ENCODE results near the gene TC2N. TPM values are rescaled to one million over a fixed set of nuclear protein-coding genes. Genes with fewer than 3 reads are reported as not detected.

Gene TC2N
- total and polyA plus RNA-seq, 2 experiments from 2014 or later: 22.0 to 77.2 TPM

- no peaks in the 10 kb centered on the region for H3K9me3 ChIP-seq (ENCODE audit: low read depth)
- no peaks in the 10 kb centered on the region for H3K36me3 ChIP-seq (replicated peaks; ENCODE audit: insufficient read depth, low read depth)
- no peaks in the 10 kb centered on the region for H3K9me2 ChIP-seq (replicated peaks; ENCODE audit: insufficient read depth)
- no peaks in the 10 kb centered on the region for H3K79me2 ChIP-seq
- no peak overlapping the region for H3K4me2 ChIP-seq
- no peak overlapping the region for H3K4me3 ChIP-seq
- no peaks in the 10 kb centered on the region for H3K27me3 ChIP-seq
- DNase-seq (ENCODE audit: low spot score): peak; percentile 28
- TF ChIP-seq, protein P1, sequence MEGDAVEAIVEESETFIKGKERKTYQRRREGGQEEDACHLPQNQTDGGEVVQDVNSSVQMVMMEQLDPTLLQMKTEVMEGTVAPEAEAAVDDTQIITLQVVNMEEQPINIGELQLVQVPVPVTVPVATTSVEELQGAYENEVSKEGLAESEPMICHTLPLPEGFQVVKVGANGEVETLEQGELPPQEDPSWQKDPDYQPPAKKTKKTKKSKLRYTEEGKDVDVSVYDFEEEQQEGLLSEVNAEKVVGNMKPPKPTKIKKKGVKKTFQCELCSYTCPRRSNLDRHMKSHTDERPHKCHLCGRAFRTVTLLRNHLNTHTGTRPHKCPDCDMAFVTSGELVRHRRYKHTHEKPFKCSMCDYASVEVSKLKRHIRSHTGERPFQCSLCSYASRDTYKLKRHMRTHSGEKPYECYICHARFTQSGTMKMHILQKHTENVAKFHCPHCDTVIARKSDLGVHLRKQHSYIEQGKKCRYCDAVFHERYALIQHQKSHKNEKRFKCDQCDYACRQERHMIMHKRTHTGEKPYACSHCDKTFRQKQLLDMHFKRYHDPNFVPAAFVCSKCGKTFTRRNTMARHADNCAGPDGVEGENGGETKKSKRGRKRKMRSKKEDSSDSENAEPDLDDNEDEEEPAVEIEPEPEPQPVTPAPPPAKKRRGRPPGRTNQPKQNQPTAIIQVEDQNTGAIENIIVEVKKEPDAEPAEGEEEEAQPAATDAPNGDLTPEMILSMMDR (IDR thresholded peaks at IDR 0.05; ENCODE audit: poor library complexity): no peak
- no peak for TF ChIP-seq EZH2phosphoT487 (IDR thresholded peaks at IDR 0.05; ENCODE audit: low read depth, severe bottlenecking, unreplicated experiment)
- no peak for TF ChIP-seq EZH2 (IDR thresholded peaks at IDR 0.05; ENCODE audit: borderline replicate concordance)
- no peak overlapping the region for H3K27ac ChIP-seq
- WGBS (ENCODE audit: low lambda C conversion rate, missing lambda C conversion rate): 27% methylated on average over 8 of the region's 8 CpGs
- no peak overlapping the region for H2AFZ ChIP-seq
- H4K20me1 ChIP-seq (ENCODE audit: insufficient read depth, poor library complexity, severe bottlenecking): no peaks in the 10 kb centered on the region
- no peaks in the 10 kb centered on the region for H3K4me1 ChIP-seq (ENCODE audit: insufficient read depth)
These were observed 8.6 kb downstream of the TC2N start for GRCh38 chr14:91858536-91859275.

DNA sequence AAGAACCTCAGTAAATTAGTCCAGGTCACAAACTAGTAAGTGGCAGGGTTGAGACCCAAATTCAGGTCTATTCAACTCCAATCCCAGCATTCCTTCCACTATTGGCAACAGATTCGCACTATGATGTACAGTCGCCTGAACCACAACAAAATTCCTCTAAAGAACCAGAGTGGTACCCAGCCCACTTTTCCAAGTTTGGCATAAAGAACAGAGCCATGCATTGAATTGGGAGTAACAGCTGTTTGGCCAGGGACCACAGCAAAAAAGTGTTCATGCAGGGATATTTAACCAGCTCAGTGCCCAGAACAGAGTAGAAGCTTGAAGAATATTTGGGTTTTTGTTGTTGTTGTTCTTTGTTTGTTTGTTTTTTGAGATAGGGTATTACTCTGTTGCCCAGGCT lies 9.7 kb downstream of the TC2N start:
- Histone ChIP-seq H3K27ac (no peak overlapping the region), H3K9me3 (ENCODE audit: low read depth) (no peaks in the 10 kb centered on the region), H2AFZ (no peak overlapping the region), H4K20me1 (ENCODE audit: insufficient read depth, poor library complexity, severe bottlenecking) (no peaks in the 10 kb centered on the region), H3K27me3 (no peaks in the 10 kb centered on the region), H3K79me2 (no peaks in the 10 kb centered on the region), H3K4me2 (no peak overlapping the region), H3K9me2 (replicated peaks; ENCODE audit: insufficient read depth) (no peaks in the 10 kb centered on the region), H3K36me3 (replicated peaks; ENCODE audit: insufficient read depth, low read depth) (no peaks in the 10 kb centered on the region), H3K4me3 (no peak overlapping the region), H3K4me1 (ENCODE audit: insufficient read depth) (no peaks in the 10 kb centered on the region)
- TF ChIP-seq EZH2 (IDR thresholded peaks at IDR 0.05; ENCODE audit: borderline replicate concordance) (no peak), EZH2phosphoT487 (IDR thresholded peaks at IDR 0.05; ENCODE audit: low read depth, severe bottlenecking, unreplicated experiment) (no peak)
- TF ChIP-seq, protein P1 (IDR thresholded peaks at IDR 0.05; ENCODE audit: poor library complexity): no peak
- 97% methylated on average over 2 of the region's 2 CpGs for WGBS (ENCODE audit: low lambda C conversion rate, missing lambda C conversion rate)
- no peak for DNase-seq (ENCODE audit: low spot score)

DNA sequence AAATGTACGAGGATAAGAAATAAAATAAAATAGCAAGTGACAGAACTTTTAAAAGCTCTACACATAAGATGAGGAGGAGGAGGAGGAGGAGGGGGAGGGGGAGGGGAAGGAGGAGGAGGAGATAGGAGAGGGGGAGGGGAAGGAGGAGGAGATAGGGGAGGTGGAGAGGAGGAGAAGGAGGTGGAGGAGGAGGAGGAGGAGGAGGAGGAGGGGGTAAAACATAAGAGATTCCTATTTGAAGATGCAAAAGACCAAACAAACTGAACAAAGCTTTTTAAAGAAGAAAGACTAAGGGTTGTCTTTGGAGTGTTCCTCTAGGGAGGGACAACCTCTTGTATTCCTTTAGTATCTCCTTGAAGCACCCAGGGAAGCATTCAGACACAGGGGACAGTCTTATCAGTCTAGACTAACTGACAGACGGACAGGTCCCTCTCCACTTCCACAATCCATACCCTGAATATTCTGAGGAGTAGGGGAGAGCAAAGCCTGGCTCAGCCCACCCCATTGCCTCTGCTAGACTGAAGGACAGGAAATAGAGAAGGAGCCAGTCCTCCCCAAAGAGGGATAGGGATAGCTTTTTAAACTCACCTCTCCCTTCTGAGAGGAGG lies 12.9 kb downstream of the TC2N start:
- no peaks in the 10 kb centered on the region for H3K79me2 ChIP-seq
- H3K9me3 ChIP-seq (ENCODE audit: low read depth): no peaks in the 10 kb centered on the region
- no peaks in the 10 kb centered on the region for H3K36me3 ChIP-seq (replicated peaks; ENCODE audit: insufficient read depth, low read depth)
- no peaks in the 10 kb centered on the region for H3K27me3 ChIP-seq
- H3K4me1 ChIP-seq (ENCODE audit: insufficient read depth): no peaks in the 10 kb centered on the region
- no peak overlapping the region for H3K27ac ChIP-seq
- H3K4me3 ChIP-seq: no peak overlapping the region
- DNase-seq (ENCODE audit: low spot score): no peak
- H3K9me2 ChIP-seq (replicated peaks; ENCODE audit: insufficient read depth): no peaks in the 10 kb centered on the region
- TF ChIP-seq, protein P1 (IDR thresholded peaks at IDR 0.05; ENCODE audit: poor library complexity): no peak
- TF ChIP-seq EZH2 (IDR thresholded peaks at IDR 0.05; ENCODE audit: borderline replicate concordance) (no peak), EZH2phosphoT487 (IDR thresholded peaks at IDR 0.05; ENCODE audit: low read depth, severe bottlenecking, unreplicated experiment) (no peak)
- no peak overlapping the region for H2AFZ ChIP-seq
- WGBS (ENCODE audit: low lambda C conversion rate, missing lambda C conversion rate): 72% methylated on average over 2 of the region's 2 CpGs
- no peak overlapping the region for H3K4me2 ChIP-seq
- no peaks in the 10 kb centered on the region for H4K20me1 ChIP-seq (ENCODE audit: insufficient read depth, poor library complexity, severe bottlenecking)
